H1 (cell line): ENCODE measurements around the gene TXNRD2.

ENCODE experiments used
- BACH1 ChIP-seq: IDR thresholded peaks from 2 replicates; pipeline ENCODE4 v1.6.1; 2012; ENCODE audit warnings: low read length, improper control_type of control experiment
- EZH2 ChIP-seq: fragments of 200-600 bp; sonication (generic); IDR thresholded peaks from 2 replicates; pipeline ENCODE4 v1.7.1; 2012; ENCODE audit warnings: low read depth, mild to moderate bottlenecking, moderate library complexity, low read length, inconsistent platforms; ENCODE audit not compliant: severe bottlenecking
- MAFK ChIP-seq: IDR thresholded peaks from 2 replicates; pipeline ENCODE4 v1.6.1; 2012; ENCODE audit warnings: low read depth, mild to moderate bottlenecking, improper control_type of control experiment, low read length
- POLR2AphosphoS5 ChIP-seq: IDR thresholded peaks from 2 replicates; pipeline ENCODE4 v1.6.1; 2011; ENCODE audit warnings: low read depth, low read length
- RAD21 ChIP-seq, 2 experiments: IDR thresholded peaks in 1 of 2; conservative IDR thresholded peaks in 1 of 2; 2 replicates each; pipeline ENCODE4 v1.6.1; 2011; ENCODE audit warnings: low read depth in 2 of 2, low read length in 2 of 2, improper control_type of control experiment in 1 of 2, inconsistent platforms in 1 of 2, mild to moderate bottlenecking in 1 of 2, moderate library complexity in 1 of 2
- TF ChIP-seq, protein P1 (sequence below), 3 experiments: IDR thresholded peaks; 1 replicate in 2 of 3; 2 replicates in 1 of 3; pipeline versions ENCODE4 v1.5.1 to v1.6.1; 2011; ENCODE audit warnings: low read length in 3 of 3, mild to moderate bottlenecking in 3 of 3, inconsistent platforms in 2 of 3, low read depth in 1 of 3, moderate library complexity in 1 of 3; ENCODE audit not compliant: insufficient read depth in 1 of 3; ENCODE audit errors: control extremely low read depth in 1 of 3

DNA sequence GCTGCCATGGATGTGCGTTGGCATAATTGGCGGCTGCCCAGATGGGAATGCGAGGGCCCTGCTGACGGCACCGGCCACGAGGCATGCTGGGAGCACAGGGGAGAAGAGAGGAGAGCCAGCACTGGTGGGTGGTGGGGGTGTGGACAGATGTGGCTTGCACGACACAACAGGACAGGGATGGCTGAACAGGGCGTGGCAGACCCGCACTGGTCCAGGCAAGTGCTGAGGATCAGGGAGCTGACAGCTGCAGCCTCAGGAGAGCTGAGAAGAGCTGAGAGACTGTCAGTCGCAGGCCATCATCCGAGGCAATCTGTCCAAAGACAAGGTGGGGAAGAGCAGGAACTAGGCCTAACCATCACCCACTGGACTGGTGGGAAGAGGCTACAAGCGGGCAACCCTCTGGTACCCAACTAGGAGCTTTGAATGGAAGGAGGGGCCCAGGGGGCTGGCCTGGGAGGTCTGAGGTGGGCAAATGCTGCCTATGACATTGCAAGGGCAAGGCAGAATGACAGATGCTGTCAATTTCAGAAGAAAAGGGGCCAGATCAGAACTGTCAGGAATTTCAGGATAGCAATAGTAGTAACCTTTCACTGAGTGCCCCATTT is 89.3 kb downstream of the TXNRD2 start:
- TF ChIP-seq, protein P1, sequence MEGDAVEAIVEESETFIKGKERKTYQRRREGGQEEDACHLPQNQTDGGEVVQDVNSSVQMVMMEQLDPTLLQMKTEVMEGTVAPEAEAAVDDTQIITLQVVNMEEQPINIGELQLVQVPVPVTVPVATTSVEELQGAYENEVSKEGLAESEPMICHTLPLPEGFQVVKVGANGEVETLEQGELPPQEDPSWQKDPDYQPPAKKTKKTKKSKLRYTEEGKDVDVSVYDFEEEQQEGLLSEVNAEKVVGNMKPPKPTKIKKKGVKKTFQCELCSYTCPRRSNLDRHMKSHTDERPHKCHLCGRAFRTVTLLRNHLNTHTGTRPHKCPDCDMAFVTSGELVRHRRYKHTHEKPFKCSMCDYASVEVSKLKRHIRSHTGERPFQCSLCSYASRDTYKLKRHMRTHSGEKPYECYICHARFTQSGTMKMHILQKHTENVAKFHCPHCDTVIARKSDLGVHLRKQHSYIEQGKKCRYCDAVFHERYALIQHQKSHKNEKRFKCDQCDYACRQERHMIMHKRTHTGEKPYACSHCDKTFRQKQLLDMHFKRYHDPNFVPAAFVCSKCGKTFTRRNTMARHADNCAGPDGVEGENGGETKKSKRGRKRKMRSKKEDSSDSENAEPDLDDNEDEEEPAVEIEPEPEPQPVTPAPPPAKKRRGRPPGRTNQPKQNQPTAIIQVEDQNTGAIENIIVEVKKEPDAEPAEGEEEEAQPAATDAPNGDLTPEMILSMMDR (IDR thresholded peaks at IDR 0.05; ENCODE audit: control extremely low read depth in 1 of 3, insufficient read depth in 1 of 3, low read depth in 1 of 3, low read length in 3 of 3), result no peak
- no peak for TF ChIP-seq POLR2AphosphoS5
- no peak for TF ChIP-seq EZH2
- no peak for TF ChIP-seq RAD21 (IDR thresholded peaks at IDR 0.05 in 1 of 2, conservative IDR thresholded peaks at IDR 0.05 in 1 of 2; ENCODE audit: low read depth in 2 of 2, low read length in 2 of 2)
- TF ChIP-seq BACH1, result no peak
- no peak for TF ChIP-seq MAFK
